ENCODE data around the gene INPP4A.

The INPP4A gene

DNA sequence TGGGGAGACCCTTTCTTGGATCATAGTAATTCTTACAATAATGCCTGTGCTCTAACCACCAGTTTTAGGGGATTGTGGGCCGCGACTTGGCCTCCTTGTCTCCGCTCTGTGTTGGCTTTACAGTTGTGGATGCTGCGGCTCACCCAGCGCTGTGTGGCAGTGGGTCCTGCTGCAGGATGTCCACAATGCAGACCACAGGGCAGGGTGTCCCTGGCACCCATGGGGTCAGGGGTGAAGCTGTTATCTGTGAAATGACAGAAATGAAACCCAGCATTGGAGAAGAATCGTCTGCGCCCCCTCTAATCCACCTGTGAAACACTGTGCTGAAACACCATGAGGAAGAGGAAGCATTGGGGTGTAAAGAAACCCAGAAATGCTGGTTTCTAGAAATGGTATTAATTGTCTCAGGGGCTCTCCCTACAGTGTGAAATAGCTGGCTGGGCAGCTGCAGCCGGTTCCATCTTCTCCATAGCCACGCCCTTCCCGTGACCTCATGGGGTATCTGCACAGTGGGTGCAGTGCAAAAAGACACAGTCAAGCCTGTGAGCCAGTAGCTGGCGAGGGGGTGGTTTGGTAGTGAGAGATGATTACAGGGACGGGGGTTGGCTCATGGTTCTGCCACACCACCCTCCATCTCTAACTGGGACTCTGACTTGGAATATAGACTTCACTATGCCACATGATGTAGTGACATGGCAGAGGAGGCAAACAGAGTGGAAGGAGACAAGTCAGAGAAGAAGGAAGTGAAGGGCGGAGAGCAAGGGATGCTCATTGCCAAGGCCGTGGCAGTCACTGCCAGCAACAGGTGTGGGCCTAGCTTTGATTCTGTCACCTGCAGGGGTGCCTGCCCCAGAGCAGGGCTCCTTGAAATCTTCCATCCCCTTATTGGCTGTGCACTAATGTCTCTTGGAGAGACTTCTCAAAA is 16.2 kb downstream of the INPP4A start:
- H3K4me3 ChIP-seq (ENCODE audit: insufficient read depth, low read depth, low read length), result no peak overlapping the region
- H3K36me3 ChIP-seq (ENCODE audit: control insufficient read depth, insufficient read depth, low read length), result no peaks in the 10 kb centered on the region
- H3K4me1 ChIP-seq (ENCODE audit: control insufficient read depth, insufficient read depth, low read length), result no peaks in the 10 kb centered on the region
- WGBS, 2 experiments, result 92 to 93% methylated on average over 14 of the region's 14 CpGs
- no peaks in the 10 kb centered on the region for H3K9me3 ChIP-seq (ENCODE audit: control insufficient read depth, low read length)
- H3K27ac ChIP-seq (ENCODE audit: insufficient read depth, low read depth, low read length, poor library complexity, severe bottlenecking), result no peak overlapping the region
- H3K27me3 ChIP-seq (ENCODE audit: control insufficient read depth, insufficient read depth, low read length, poor library complexity, severe bottlenecking), result no peaks in the 10 kb centered on the region

DNA sequence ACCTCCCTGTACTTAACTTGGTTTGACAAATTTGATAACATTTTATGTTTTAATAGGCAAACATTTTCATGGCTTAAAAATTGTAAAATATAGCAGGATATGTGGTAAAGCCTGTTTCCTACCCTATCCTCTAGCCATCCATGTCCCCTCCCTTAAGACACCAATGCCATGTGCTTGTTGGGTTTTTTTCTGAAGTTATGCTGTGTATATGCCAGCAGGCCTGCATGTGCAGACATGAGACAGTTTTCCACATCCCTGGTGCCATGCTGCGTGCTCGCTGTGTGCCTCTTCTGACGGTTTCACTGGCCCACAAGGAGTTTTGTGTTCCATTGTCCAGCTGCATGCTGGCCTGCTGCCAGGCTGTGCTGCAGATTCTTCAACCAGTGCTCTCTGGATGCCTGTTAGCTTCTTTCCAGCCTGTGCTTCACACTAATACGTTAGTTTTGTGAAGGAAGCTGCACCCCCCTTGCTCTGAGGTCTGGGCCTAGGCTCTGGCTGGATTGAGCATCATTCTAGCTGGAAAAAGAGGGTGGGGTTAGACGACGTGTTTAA is 16.9 kb downstream of the INPP4A start:
- no peaks in the 10 kb centered on the region for H3K9me3 ChIP-seq (ENCODE audit: control insufficient read depth, low read length)
- H3K27me3 ChIP-seq (ENCODE audit: control insufficient read depth, insufficient read depth, low read length, poor library complexity, severe bottlenecking), result no peaks in the 10 kb centered on the region
- H3K36me3 ChIP-seq (ENCODE audit: control insufficient read depth, insufficient read depth, low read length), result no peaks in the 10 kb centered on the region
- H3K4me1 ChIP-seq (ENCODE audit: control insufficient read depth, insufficient read depth, low read length), result no peaks in the 10 kb centered on the region
- no peak overlapping the region for H3K27ac ChIP-seq (ENCODE audit: insufficient read depth, low read depth, low read length, poor library complexity, severe bottlenecking)
- WGBS, 2 experiments, result 92 to 95% methylated on average over 6 of the region's 6 CpGs
- H3K4me3 ChIP-seq (ENCODE audit: insufficient read depth, low read depth, low read length), result no peak overlapping the region

DNA sequence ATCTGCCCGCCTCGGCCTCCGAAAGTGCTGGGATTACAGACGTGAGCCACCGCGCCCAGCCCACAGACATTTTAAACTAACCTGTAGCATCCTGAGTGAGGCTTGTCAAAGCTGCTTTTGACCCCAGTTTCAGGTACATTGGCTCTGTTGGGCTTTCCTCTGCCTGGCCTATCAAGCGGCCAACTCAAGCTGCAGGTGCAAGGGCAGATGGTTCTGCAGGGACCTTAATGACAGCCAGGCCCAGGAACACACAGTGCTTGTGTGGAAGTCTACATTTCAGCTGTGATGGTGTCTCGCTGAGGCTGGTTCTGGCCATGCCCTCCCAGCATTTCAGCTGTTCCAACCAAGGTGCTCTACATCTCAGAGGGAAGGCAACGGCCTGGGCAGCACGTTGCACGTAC is 18.4 kb downstream of the INPP4A start:
- Histone ChIP-seq H3K4me3 (ENCODE audit: insufficient read depth, low read depth, low read length) (no peak overlapping the region), H3K4me1 (ENCODE audit: control insufficient read depth, insufficient read depth, low read length) (no peaks in the 10 kb centered on the region), H3K27ac (ENCODE audit: insufficient read depth, low read depth, low read length, poor library complexity, severe bottlenecking) (no peak overlapping the region), H3K36me3 (ENCODE audit: control insufficient read depth, insufficient read depth, low read length) (no peaks in the 10 kb centered on the region), H3K27me3 (ENCODE audit: control insufficient read depth, insufficient read depth, low read length, poor library complexity, severe bottlenecking) (no peaks in the 10 kb centered on the region), H3K9me3 (ENCODE audit: control insufficient read depth, low read length) (no peaks in the 10 kb centered on the region)
- WGBS, 2 experiments, result 91 to 93% methylated on average over 11 of the region's 11 CpGs

DNA sequence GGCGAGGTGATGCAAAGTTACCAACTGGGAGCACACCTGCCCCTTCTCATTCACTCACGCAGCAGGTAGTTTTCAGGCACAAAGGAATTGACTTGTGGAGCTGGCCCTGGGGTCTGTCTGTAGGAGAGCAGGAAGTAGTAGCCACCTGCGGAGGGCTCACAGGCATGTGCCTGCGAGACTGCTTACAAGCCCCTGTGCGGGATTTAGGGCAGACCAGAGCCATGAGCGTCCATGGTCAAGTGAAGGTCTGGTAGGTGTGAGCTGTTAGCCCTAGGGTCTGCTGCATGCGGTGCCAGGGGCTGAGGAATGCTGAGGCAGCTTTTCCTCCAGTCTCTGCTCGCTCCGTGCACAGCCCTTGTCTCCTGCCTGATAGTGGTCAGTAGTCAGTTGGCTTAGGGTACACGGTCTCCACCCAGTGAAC is 18.9 kb downstream of the INPP4A start:
- 75 to 80% methylated on average over 10 of the region's 10 CpGs for WGBS, 2 experiments
- H3K36me3 ChIP-seq (ENCODE audit: control insufficient read depth, insufficient read depth, low read length), result no peaks in the 10 kb centered on the region
- H3K27me3 ChIP-seq (ENCODE audit: control insufficient read depth, insufficient read depth, low read length, poor library complexity, severe bottlenecking), result no peaks in the 10 kb centered on the region
- H3K4me3 ChIP-seq (ENCODE audit: insufficient read depth, low read depth, low read length), result no peak overlapping the region
- no peaks in the 10 kb centered on the region for H3K9me3 ChIP-seq (ENCODE audit: control insufficient read depth, low read length)
- no peaks in the 10 kb centered on the region for H3K4me1 ChIP-seq (ENCODE audit: control insufficient read depth, insufficient read depth, low read length)
- no peak overlapping the region for H3K27ac ChIP-seq (ENCODE audit: insufficient read depth, low read depth, low read length, poor library complexity, severe bottlenecking)

DNA sequence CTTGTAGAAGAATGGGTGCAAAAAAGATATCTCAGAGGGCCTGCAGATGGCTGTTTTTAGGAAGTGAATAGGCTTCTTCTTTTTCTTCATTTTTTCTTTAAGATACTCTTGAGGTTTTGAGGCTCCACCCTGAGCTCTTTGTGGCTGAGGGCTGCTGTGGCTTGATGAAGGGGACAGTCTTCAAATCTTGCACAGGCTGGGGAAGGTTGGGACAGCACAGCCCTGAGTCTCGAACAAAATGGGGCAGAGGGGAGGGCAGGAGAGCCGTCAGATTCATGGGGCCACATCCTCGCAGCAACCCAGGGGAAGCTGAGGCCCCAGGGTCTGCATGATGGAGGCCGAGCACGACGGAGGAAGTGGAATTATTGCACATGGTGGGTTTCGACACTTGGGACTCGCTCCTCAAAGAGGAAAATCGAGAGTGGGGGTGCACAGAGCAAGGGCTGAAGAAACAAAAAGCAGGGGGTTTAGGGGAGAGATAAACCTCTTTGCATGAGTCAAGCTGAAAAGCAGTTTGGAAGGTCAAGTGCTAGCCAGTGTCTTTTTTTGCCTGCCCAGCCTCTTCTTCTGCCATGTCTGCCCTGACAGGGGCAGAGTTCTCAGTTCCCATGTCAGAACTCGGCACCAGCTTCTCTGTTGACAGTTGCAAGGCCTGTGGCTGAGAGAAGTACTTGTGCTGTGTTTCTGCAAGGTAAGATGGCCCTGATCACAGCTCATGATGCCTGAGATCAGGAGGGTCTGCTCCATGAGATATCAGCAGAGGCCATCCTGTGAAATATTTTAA is 19.5 kb downstream of the INPP4A start:
- H3K4me1 ChIP-seq (ENCODE audit: control insufficient read depth, insufficient read depth, low read length), result no peaks in the 10 kb centered on the region
- no peaks in the 10 kb centered on the region for H3K27me3 ChIP-seq (ENCODE audit: control insufficient read depth, insufficient read depth, low read length, poor library complexity, severe bottlenecking)
- no peaks in the 10 kb centered on the region for H3K9me3 ChIP-seq (ENCODE audit: control insufficient read depth, low read length)
- no peaks in the 10 kb centered on the region for H3K36me3 ChIP-seq (ENCODE audit: control insufficient read depth, insufficient read depth, low read length)
- H3K27ac ChIP-seq (ENCODE audit: insufficient read depth, low read depth, low read length, poor library complexity, severe bottlenecking), result no peak overlapping the region
- 91 to 93% methylated on average over 10 of the region's 10 CpGs for WGBS, 2 experiments
- no peak overlapping the region for H3K4me3 ChIP-seq (ENCODE audit: insufficient read depth, low read depth, low read length)

DNA sequence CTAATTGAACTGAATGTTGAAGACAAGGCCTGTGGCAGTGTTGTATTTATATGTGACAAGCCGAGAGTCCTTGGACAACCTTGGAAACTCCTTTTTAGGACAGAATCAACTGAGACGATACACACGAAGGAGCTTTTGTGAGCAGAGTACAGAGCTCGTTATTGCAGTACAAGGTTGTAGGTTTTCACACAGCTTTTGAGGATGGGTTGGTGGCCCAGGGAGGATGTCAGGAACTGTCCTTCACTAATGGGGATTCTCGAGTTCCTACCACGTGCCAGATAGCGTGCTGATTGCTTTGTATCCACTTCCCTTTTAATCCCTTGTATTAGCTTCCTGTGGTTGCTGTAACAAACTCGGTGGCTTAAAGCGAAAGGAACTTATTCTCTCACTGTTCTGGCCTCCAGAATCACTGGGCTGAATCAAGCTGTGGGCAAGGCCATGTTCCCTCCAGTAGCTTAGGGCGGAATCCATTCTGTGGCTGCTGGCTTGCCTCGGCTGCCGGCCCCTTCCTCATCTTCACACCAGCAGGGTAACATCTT is 20.2 kb downstream of the INPP4A start:
- WGBS, 2 experiments, result 86 to 89% methylated on average over 12 of the region's 12 CpGs
- no peaks in the 10 kb centered on the region for H3K4me1 ChIP-seq (ENCODE audit: control insufficient read depth, insufficient read depth, low read length)
- H3K9me3 ChIP-seq (ENCODE audit: control insufficient read depth, low read length), result no peaks in the 10 kb centered on the region
- H3K27me3 ChIP-seq (ENCODE audit: control insufficient read depth, insufficient read depth, low read length, poor library complexity, severe bottlenecking), result no peaks in the 10 kb centered on the region
- H3K27ac ChIP-seq (ENCODE audit: insufficient read depth, low read depth, low read length, poor library complexity, severe bottlenecking), result no peak overlapping the region
- H3K4me3 ChIP-seq (ENCODE audit: insufficient read depth, low read depth, low read length), result no peak overlapping the region
- H3K36me3 ChIP-seq (ENCODE audit: control insufficient read depth, insufficient read depth, low read length), result no peaks in the 10 kb centered on the region

DNA sequence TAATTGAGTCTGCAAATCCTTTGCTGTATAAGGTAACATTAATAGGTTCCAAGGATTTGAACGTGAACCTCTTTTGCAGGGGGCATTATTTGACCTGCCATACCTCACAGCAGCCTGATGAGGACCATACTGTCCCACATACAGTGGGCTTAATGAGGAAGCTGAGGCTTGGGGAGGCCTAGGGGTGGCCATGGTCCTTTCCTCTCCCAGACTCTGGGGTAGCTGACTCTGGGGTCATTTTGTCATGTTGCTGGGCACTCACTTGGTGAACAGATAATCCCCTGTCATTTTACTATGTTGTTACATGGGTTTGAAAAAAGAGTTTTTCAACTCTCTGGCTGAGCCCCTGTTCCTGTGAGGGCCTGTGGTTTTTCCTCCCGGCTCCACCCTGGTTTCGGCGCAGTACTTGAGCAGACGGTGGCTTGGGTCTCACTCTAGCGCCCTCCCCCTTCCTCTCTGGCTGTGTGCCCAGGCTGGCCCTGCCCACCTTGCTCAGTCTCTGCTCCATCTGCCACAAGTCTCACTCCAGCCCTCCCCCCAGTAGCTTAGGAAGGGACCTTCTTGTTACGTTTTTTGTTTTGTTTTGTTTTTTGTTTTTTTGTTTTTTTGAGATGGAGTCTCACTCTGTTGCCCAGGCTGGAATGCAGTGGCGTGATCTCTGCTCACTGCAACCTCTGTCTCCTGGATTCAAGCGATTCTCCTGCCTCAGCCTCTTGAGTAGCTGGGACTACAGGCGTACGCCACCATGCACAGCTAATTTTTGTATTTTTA is 21.0 kb downstream of the INPP4A start:
- no peaks in the 10 kb centered on the region for H3K4me1 ChIP-seq (ENCODE audit: control insufficient read depth, insufficient read depth, low read length)
- no peak overlapping the region for H3K27ac ChIP-seq (ENCODE audit: insufficient read depth, low read depth, low read length, poor library complexity, severe bottlenecking)
- H3K9me3 ChIP-seq (ENCODE audit: control insufficient read depth, low read length), result no peaks in the 10 kb centered on the region
- H3K27me3 ChIP-seq (ENCODE audit: control insufficient read depth, insufficient read depth, low read length, poor library complexity, severe bottlenecking), result no peaks in the 10 kb centered on the region
- H3K36me3 ChIP-seq (ENCODE audit: control insufficient read depth, insufficient read depth, low read length), result no peaks in the 10 kb centered on the region
- WGBS, 2 experiments, result 90 to 93% methylated on average over 11 of the region's 11 CpGs
- H3K4me3 ChIP-seq (ENCODE audit: insufficient read depth, low read depth, low read length), result no peak overlapping the region

DNA sequence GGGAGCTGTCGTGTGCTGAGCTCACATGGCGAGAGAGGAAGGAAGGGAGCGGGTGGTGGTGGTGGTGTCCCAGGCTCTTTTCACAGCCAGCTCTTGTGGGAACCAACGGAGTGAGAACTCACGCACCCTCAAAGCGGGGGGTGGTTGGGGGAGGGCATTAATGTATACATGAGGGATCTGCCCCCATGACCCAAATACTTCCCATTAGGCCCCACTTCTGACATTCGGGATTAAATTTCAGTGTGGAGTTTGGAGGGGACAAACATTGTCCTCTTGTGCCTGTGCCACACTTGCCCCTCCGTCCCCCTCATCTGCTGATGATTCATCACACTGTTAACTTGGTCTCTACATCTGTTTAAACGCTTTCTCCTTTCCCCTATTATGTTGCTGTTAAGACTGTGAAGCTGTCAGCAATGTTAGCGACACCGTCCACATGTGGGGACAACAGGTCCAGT is 22.5 kb downstream of the INPP4A start:
- no peaks in the 10 kb centered on the region for H3K36me3 ChIP-seq (ENCODE audit: control insufficient read depth, insufficient read depth, low read length)
- H3K4me1 ChIP-seq (ENCODE audit: control insufficient read depth, insufficient read depth, low read length), result no peaks in the 10 kb centered on the region
- H3K27me3 ChIP-seq (ENCODE audit: control insufficient read depth, insufficient read depth, low read length, poor library complexity, severe bottlenecking), result no peaks in the 10 kb centered on the region
- WGBS, 2 experiments, result 93 to 97% methylated on average over 11 of the region's 11 CpGs
- no peak overlapping the region for H3K27ac ChIP-seq (ENCODE audit: insufficient read depth, low read depth, low read length, poor library complexity, severe bottlenecking)
- no peak overlapping the region for H3K4me3 ChIP-seq (ENCODE audit: insufficient read depth, low read depth, low read length)
- H3K9me3 ChIP-seq (ENCODE audit: control insufficient read depth, low read length), result no peaks in the 10 kb centered on the region

DNA sequence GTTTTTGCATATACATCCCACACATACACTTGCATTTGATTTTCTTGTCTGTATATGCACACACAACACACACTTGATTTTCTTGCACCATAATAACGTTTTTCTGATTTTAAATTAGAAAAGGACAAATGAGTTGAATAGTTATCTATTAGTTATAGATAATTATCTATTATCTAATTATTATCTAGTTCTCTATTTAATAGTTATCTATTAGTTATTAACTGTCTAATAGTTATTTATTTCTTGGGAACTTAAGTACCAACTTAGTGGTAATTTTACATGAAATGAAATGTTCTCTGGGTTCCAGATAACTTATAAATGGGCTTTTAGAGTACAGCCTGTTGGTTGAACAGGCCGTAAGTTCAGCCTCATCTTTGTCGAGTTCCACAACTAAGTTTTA is 23.0 kb downstream of the INPP4A start:
- no peak overlapping the region for H3K27ac ChIP-seq (ENCODE audit: insufficient read depth, low read depth, low read length, poor library complexity, severe bottlenecking)
- no peak overlapping the region for H3K4me3 ChIP-seq (ENCODE audit: insufficient read depth, low read depth, low read length)
- H3K27me3 ChIP-seq (ENCODE audit: control insufficient read depth, insufficient read depth, low read length, poor library complexity, severe bottlenecking), result no peaks in the 10 kb centered on the region
- no peaks in the 10 kb centered on the region for H3K9me3 ChIP-seq (ENCODE audit: control insufficient read depth, low read length)
- H3K4me1 ChIP-seq (ENCODE audit: control insufficient read depth, insufficient read depth, low read length), result no peaks in the 10 kb centered on the region
- no peaks in the 10 kb centered on the region for H3K36me3 ChIP-seq (ENCODE audit: control insufficient read depth, insufficient read depth, low read length)
- 100% methylated on average over 1 of the region's 3 CpGs; no CpG with 5 or more reads in 1 of the 2 experiments for WGBS, 2 experiments

All from ectodermal cell (in vitro differentiated cells).